GM12873 (cell line): ENCODE measurements around the gene NR5A2.

Experiments used
- CTCF ChIP-seq: IDR thresholded peaks from 2 replicates; pipeline ENCODE4 v1.5.1; 2012; ENCODE audit warnings: low read depth, mild to moderate bottlenecking, moderate library complexity, low read length, control low read depth; ENCODE audit not compliant: insufficient read depth; ENCODE audit errors: missing control alignments

NR5A2 gene

GRCh38 chr1:200128944-200129879 lies 101.7 kb downstream of the NR5A2 start:
- no peak for TF ChIP-seq CTCF

- no peak for TF ChIP-seq CTCF
These were observed 103.0 kb downstream of the NR5A2 start for GRCh38 chr1:200130552-200130951.

GRCh38 chr1:200131551-200132125 lies 104.1 kb downstream of the NR5A2 start:
- TF ChIP-seq CTCF = no peak

GRCh38 chr1:200133123-200133522 lies 105.6 kb downstream of the NR5A2 start:
- no peak for TF ChIP-seq CTCF

- no peak for TF ChIP-seq CTCF
These were observed 106.6 kb downstream of the NR5A2 start for GRCh38 chr1:200134116-200134515.

GRCh38 chr1:200136384-200136783 lies 108.9 kb downstream of the NR5A2 start:
- TF ChIP-seq CTCF = no peak

GRCh38 chr1:200139661-200140250 lies 112.2 kb downstream of the NR5A2 start:
- TF ChIP-seq CTCF = peak; percentile 75
